ENCODE data around the gene AIMP1.
A peak's percentile ranks its signal among the peaks of the same experiment; 100 is the strongest.

Gene AIMP1

DNA sequence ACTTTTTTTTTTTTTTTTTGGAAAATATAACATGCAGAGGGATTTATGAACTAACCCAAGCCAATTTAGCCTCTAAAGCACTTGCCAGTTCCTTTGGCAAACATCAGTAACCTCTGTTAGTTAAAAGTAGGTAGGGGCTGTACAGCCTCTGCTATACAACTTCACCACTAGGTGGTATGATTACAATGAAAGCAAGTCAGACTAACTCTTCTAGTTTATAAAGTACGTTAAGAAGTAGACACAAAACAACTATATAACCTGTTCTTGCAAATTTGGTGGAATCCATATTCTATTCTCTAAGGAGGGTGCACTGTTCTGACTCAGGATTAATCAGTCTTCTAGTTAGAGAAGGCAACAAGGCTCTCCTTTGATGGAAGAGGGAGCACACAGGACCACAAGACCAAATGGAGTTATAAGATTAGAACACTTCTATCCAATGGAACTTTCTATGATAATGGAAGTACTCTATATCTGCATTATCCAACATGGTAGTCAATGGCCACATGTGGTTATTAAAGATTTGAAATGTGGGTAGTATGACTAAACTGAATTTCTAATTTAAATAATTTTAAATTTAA lies 12.8 kb downstream of the AIMP1 start:
- CTCF ChIA-PET, result interaction anchor here (0.7 to 1.1 kb wide), 7 partner anchors 13 to 840 kb away, joined by 3 to 6 read pairs (median 3); partner anchors contain the start of genes AIMP1 and TBCK
- Histone ChIP-seq H3K4me3 (ENCODE audit: low read depth, low read length) (no peak overlapping the region), H3K9me3 (ENCODE audit: control insufficient read depth, insufficient read depth, low read depth, low read length) (no peaks in the 10 kb centered on the region), H3K4me1 (ENCODE audit: control insufficient read depth, insufficient read depth, low read length) (no peaks in the 10 kb centered on the region), H3K27ac (ENCODE audit: extremely low read depth, low read depth, low read length) (no peak overlapping the region), H3K36me3 (ENCODE audit: control insufficient read depth in 2 of 2, insufficient read depth in 1 of 2, low read length in 2 of 2) (peaks cover 3 to 68% of the 10 kb centered on the region in 2 experiments)
- no peak for TF ChIP-seq ZNF157 (tag by site-specific recombination; IDR thresholded peaks at IDR 0.05)
- TF ChIP-seq ZNF416 (tag by site-specific recombination; IDR thresholded peaks at IDR 0.05), result no peak
- no peak for TF ChIP-seq REST (tag by site-specific recombination; IDR thresholded peaks at IDR 0.05)
- TF ChIP-seq ZNF654 (tag by site-specific recombination; IDR thresholded peaks at IDR 0.05; ENCODE audit: low read depth), result peak; percentile 29; the same call in 1 of the 2 replicates
- POLR2A ChIA-PET, result no interaction called here

DNA sequence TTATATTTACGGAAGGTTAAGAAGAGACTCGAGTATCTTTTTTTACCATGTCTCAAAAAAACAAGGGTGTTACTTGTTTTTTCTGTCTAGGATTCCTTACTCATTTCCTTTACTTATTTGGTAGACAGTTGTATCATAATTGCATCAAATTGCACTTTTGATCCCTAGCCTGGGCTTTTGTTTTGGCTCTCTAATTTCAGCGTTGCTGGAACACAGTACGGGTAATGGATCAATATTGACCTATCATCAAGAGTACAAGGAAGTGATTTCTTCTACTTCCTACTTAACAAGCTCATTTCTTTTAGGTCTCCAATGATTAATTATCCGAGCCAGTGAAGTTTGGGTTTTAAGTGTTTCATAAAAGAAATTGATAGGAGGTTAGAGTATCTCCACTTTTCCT lies 16.8 kb downstream of the AIMP1 start:
- ChIA-PET CTCF (interaction anchor here (0.6 kb wide), 1 partner anchor 61 kb away, joined by 3 read pairs; no protein-coding TSS in a partner anchor), POLR2A (interaction anchor here (0.5 kb wide), 1 partner anchor 1075 kb away, joined by 3 read pairs; no protein-coding TSS in a partner anchor)
- H3K4me1 ChIP-seq (ENCODE audit: control insufficient read depth, insufficient read depth, low read length), result no peaks in the 10 kb centered on the region
- no peaks in the 10 kb centered on the region for H3K9me3 ChIP-seq (ENCODE audit: control insufficient read depth, insufficient read depth, low read depth, low read length)
- no peak overlapping the region for H3K4me3 ChIP-seq (ENCODE audit: low read depth, low read length)
- no peak overlapping the region for H3K27ac ChIP-seq (ENCODE audit: extremely low read depth, low read depth, low read length)
- TF ChIP-seq TCF7L2 (IDR thresholded peaks at IDR 0.05; ENCODE audit: borderline replicate concordance, low read depth, low read length), result no peak
- no peak for TF ChIP-seq ZNF311 (tag by site-specific recombination; IDR thresholded peaks at IDR 0.05; ENCODE audit: borderline replicate concordance)
- TF ChIP-seq KLF10 (tag by site-specific recombination; IDR thresholded peaks at IDR 0.05), result no peak
- TF ChIP-seq, protein P1, sequence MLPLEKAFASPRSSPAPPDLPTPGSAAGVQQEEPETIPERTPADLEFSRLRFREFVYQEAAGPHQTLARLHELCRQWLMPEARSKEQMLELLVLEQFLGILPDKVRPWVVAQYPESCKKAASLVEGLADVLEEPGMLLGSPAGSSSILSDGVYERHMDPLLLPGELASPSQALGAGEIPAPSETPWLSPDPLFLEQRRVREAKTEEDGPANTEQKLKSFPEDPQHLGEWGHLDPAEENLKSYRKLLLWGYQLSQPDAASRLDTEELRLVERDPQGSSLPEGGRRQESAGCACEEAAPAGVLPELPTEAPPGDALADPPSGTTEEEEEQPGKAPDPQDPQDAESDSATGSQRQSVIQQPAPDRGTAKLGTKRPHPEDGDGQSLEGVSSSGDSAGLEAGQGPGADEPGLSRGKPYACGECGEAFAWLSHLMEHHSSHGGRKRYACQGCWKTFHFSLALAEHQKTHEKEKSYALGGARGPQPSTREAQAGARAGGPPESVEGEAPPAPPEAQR (tag by site-specific recombination; IDR thresholded peaks at IDR 0.05), result no peak
- TF ChIP-seq ZNF580 (tag by site-specific recombination; IDR thresholded peaks at IDR 0.05), result no peak
- no peak for TF ChIP-seq ZNF24 (tag by site-specific recombination; IDR thresholded peaks at IDR 0.05)
- no peak for TF ChIP-seq ZNF521 (tag by site-specific recombination; IDR thresholded peaks at IDR 0.05)
- no peak for TF ChIP-seq ZNF221 (tag by site-specific recombination; IDR thresholded peaks at IDR 0.05; ENCODE audit: borderline replicate concordance)
- TF ChIP-seq ZNF426 (tag by site-specific recombination; IDR thresholded peaks at IDR 0.05), result no peak
- TF ChIP-seq, protein P2, sequence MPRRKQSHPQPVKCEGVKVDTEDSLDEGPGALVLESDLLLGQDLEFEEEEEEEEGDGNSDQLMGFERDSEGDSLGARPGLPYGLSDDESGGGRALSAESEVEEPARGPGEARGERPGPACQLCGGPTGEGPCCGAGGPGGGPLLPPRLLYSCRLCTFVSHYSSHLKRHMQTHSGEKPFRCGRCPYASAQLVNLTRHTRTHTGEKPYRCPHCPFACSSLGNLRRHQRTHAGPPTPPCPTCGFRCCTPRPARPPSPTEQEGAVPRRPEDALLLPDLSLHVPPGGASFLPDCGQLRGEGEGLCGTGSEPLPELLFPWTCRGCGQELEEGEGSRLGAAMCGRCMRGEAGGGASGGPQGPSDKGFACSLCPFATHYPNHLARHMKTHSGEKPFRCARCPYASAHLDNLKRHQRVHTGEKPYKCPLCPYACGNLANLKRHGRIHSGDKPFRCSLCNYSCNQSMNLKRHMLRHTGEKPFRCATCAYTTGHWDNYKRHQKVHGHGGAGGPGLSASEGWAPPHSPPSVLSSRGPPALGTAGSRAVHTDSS (tag by site-specific recombination; IDR thresholded peaks at IDR 0.05), result no peak
- TF ChIP-seq SCRT2 (tag by site-specific recombination; IDR thresholded peaks at IDR 0.05), result no peak
- TF ChIP-seq ZFHX2 (tag by site-specific recombination; conservative IDR thresholded peaks at IDR 0.05), result no peak
- no peak for TF ChIP-seq ZNF391 (tag by site-specific recombination; IDR thresholded peaks at IDR 0.05; ENCODE audit: borderline replicate concordance, low read depth)
- TF ChIP-seq ZNF394 (tag by site-specific recombination; IDR thresholded peaks at IDR 0.05; ENCODE audit: borderline replicate concordance), result no peak
- TF ChIP-seq ZNF132 (tag by site-specific recombination; IDR thresholded peaks at IDR 0.05; ENCODE audit: borderline replicate concordance), result no peak
- no peak for TF ChIP-seq ZNF501 (tag by site-specific recombination; IDR thresholded peaks at IDR 0.05)
- H3K36me3 ChIP-seq (ENCODE audit: control insufficient read depth in 2 of 2, insufficient read depth in 1 of 2, low read length in 2 of 2), result peaks cover 0 to 81% of the 10 kb centered on the region in 2 experiments
